CD4-positive, alpha-beta T cell (primary cell): Measurements from ENCODE around the gene SEH1L. TPM values are rescaled to one million over a fixed set of nuclear protein-coding genes. Genes with fewer than 3 reads are reported as not detected.

Source experiments
- ATAC-seq: fragments of 200-7000 bp; cut with Tn5 transposase; one replicate; pipeline ENCODE4 v1.10.0; 2022; ENCODE audit warnings: mild to moderate bottlenecking; ENCODE audit not compliant: poor library complexity
- CTCF ChIA-PET: fragments of 350-600 bp; sonication (Branson Sonifier 250); formaldehyde crosslinking; loops from one replicate; lab custom pipeline; 2021; ENCODE audit warnings: antibody characterized with exemption, inconsistent platforms; lab: Charles Lee
- POLR2A ChIA-PET: fragments of 350-600 bp; sonication (Branson Sonifier 250); formaldehyde crosslinking; loops from one replicate; lab custom pipeline; 2021; ENCODE audit warnings: antibody characterized with exemption, inconsistent platforms; lab: Charles Lee
- DNase-seq, 14 experiments: peaks; one replicate each; pipeline ENCODE4 v3.0.0-alpha.2; 2013 to 2020; ENCODE audit warnings: mixed read lengths in 2 of 14
- H3K27ac ChIP-seq, 2 donors: one replicate each; pipeline versions ENCODE4 v1.5.1 to v1.7.0; 2013; ENCODE audit warnings: low read length in 2 of 2, low read depth in 1 of 2, mild to moderate bottlenecking in 1 of 2
- H3K27me3 ChIP-seq, 2 experiments: 1 replicate in 1 of 2; 2 replicates in 1 of 2; pipeline versions ENCODE4 v1.6.1 to v1.7.0; 2013; ENCODE audit warnings: low read length in 2 of 2, control low read depth in 1 of 2, mild to moderate bottlenecking in 1 of 2, moderate library complexity in 1 of 2; ENCODE audit not compliant: insufficient read depth in 2 of 2, control insufficient read depth in 1 of 2
- H3K36me3 ChIP-seq: one replicate; pipeline ENCODE4 v1.6.1; 2013; ENCODE audit warnings: low read length, control low read depth; ENCODE audit not compliant: insufficient read depth
- H3K4me1 ChIP-seq: one replicate; pipeline ENCODE4 v1.6.1; 2013; ENCODE audit warnings: low read length, control low read depth; ENCODE audit not compliant: insufficient read depth
- H3K4me3 ChIP-seq: one replicate; pipeline ENCODE4 v1.5.1; 2013; ENCODE audit warnings: mild to moderate bottlenecking, low read length, moderate library complexity
- H3K9me3 ChIP-seq, 2 experiments: 1 replicate in 1 of 2; 2 replicates in 1 of 2; pipeline versions ENCODE4 v1.6.1 to v1.7.0; 2013; ENCODE audit warnings: low read length in 2 of 2, mild to moderate bottlenecking in 2 of 2, control low read depth in 1 of 2, moderate library complexity in 1 of 2; ENCODE audit not compliant: control insufficient read depth in 1 of 2, insufficient read depth in 1 of 2
- H3K27ac Mint-ChIP-seq: one replicate; pipeline ENCODE4 v1.8.0; 2020; ENCODE audit warnings: mixed read lengths
- H3K27me3 Mint-ChIP-seq: one replicate; pipeline ENCODE4 v1.8.0; 2021; ENCODE audit warnings: mixed read lengths
- H3K36me3 Mint-ChIP-seq: one replicate; pipeline ENCODE4 v1.8.0; 2021; ENCODE audit warnings: low read depth, mixed read lengths
- H3K4me1 Mint-ChIP-seq: one replicate; pipeline ENCODE4 v1.8.0; 2021; ENCODE audit warnings: low read depth, mixed read lengths
- H3K4me3 Mint-ChIP-seq: one replicate; pipeline ENCODE4 v1.8.0; 2020; ENCODE audit warnings: mild to moderate bottlenecking, mixed read lengths
- H3K9me3 Mint-ChIP-seq: one replicate; pipeline ENCODE4 v1.8.0; 2020; ENCODE audit warnings: mixed read lengths
- intact Hi-C, 2 experiments: fragments of 100-400 bp; cut with DNase I in 1 of 2; cut with micrococcal nuclease in 1 of 2; formaldehyde crosslinking; loops; one replicate each; pipeline versions ENCODE4 v1.15.1 to v1.9.0; 2023 to 2025; cut with DNase I, micrococcal nuclease
- total RNA-seq, 174 experiments: library from RNA in 2 of 174; stranded (reverse) in 2 of 174; gene quantifications; one replicate each; pipeline ENCODE4 v1.2.3 and lab custom pipeline; 2021 to 2026
- TF ChIP-seq, protein P1 (sequence below): fragments of 200-600 bp; IDR thresholded peaks from one replicate; pipeline ENCODE4 v1.8.0; 2022; ENCODE audit warnings: antibody characterized with exemption, mild to moderate bottlenecking

Gene SEH1L
- total RNA-seq, 2 experiments from 2014 or later: 23.9 to 26.7 TPM

DNA sequence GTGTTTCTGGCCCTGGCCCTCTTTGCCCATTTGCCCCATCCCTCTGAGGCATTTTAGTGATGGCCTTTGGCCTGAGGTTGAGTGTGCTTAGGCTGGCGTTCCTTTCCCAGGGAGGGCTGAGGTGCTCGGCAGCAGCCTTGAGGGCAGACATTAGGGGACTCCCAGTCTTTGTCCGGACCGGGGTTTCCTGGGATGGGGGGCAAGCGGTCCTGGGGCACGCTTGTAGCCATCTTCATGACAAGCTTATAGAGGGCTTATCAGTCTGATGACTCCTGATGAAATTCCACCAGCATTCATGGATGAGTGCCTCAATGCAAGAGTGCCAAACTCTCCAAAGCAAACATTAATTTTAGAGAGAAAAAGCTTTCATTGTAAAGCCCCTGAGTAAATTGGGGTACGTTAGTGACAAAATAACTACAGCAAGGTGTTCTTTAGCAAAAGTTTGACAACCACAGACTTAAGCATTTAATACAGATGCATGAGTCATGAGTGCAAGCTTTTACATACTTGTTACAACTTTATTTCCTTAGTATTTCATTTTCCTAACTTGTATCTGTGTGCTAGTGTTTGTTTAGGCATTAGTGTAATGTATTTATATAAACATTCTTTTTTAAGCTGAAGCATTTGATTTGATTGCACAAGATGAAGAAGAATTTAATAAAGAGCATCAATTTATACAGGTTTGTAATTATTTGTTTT lies 89.0 kb downstream of the SEH1L start:
- Histone ChIP-seq H3K27me3 (no peaks in the 10 kb centered on the region), H3K36me3 (peaks cover 41% of the 10 kb centered on the region), H3K9me3 (no peaks in the 10 kb centered on the region), H3K4me1 (peaks cover 3% of the 10 kb centered on the region), H3K4me3 (no peak overlapping the region), H3K27ac (no peak overlapping the region)
- ChIA-PET CTCF (no interaction called here), POLR2A (no interaction called here)
- Mint-ChIP-seq H3K27ac (no peak overlapping the region), H3K4me3 (no peak overlapping the region), H3K36me3 (peaks cover 88% of the 10 kb centered on the region), H3K9me3 (no peaks in the 10 kb centered on the region), H3K4me1 (no peaks in the 10 kb centered on the region), H3K27me3 (no peaks in the 10 kb centered on the region)
- TF ChIP-seq, protein P1, sequence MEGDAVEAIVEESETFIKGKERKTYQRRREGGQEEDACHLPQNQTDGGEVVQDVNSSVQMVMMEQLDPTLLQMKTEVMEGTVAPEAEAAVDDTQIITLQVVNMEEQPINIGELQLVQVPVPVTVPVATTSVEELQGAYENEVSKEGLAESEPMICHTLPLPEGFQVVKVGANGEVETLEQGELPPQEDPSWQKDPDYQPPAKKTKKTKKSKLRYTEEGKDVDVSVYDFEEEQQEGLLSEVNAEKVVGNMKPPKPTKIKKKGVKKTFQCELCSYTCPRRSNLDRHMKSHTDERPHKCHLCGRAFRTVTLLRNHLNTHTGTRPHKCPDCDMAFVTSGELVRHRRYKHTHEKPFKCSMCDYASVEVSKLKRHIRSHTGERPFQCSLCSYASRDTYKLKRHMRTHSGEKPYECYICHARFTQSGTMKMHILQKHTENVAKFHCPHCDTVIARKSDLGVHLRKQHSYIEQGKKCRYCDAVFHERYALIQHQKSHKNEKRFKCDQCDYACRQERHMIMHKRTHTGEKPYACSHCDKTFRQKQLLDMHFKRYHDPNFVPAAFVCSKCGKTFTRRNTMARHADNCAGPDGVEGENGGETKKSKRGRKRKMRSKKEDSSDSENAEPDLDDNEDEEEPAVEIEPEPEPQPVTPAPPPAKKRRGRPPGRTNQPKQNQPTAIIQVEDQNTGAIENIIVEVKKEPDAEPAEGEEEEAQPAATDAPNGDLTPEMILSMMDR: no peak
- DNase-seq (no peak), ATAC-seq (no peak)
- intact Hi-C loops: no loop called here

Other genes with a start within 250 kb of the SEH1L start
- gene CEP76, start 245.3 kb upstream of the SEH1L start, total RNA-seq: 1 to 10 TPM; 8.0 to 8.7 TPM
- 10 to 100 TPM; 58.4 to 61.7 TPM for gene PSMG2, start 245.0 kb upstream of the SEH1L start, total RNA-seq
- gene PTPN2, start 63.8 kb upstream of the SEH1L start, total RNA-seq: 10 to 100 TPM; 49.4 to 53.8 TPM
- 10 to 100 TPM; 23.4 to 25.0 TPM for gene CEP192, start 43.4 kb downstream of the SEH1L start, total RNA-seq